Measurements from ENCODE around the gene RALGPS1.

RALGPS1 gene

GRCh38 chr9:127049581-127049980 lies 135.0 kb downstream of the RALGPS1 start:
- no peak for TF ChIP-seq CTCF (IDR thresholded peaks at IDR 0.05)
- no peak overlapping the region for H3K4me3 Mint-ChIP-seq
- no peaks in the 10 kb centered on the region for H3K36me3 Mint-ChIP-seq (ENCODE audit: low read depth)
- H3K4me1 Mint-ChIP-seq, result no peaks in the 10 kb centered on the region
- no peaks in the 10 kb centered on the region for H3K9me3 Mint-ChIP-seq
- DNase-seq, result no peak
- H3K27ac Mint-ChIP-seq, result no peak overlapping the region
- peaks cover 3% of the 10 kb centered on the region for H3K27me3 Mint-ChIP-seq (ENCODE audit: low read depth, poor library complexity)

- Mint-ChIP-seq H3K36me3 (ENCODE audit: low read depth) (no peaks in the 10 kb centered on the region), H3K4me1 (no peaks in the 10 kb centered on the region), H3K9me3 (no peaks in the 10 kb centered on the region), H3K4me3 (no peak overlapping the region), H3K27me3 (ENCODE audit: low read depth, poor library complexity) (peaks cover 3% of the 10 kb centered on the region), H3K27ac (no peak overlapping the region)
- no peak for TF ChIP-seq CTCF (IDR thresholded peaks at IDR 0.05)
- no peak for DNase-seq
Observed at GRCh38 chr9:127050152-127050551, 135.6 kb downstream of the RALGPS1 start.

GRCh38 chr9:127050591-127051001 lies 136.0 kb downstream of the RALGPS1 start:
- no peaks in the 10 kb centered on the region for H3K9me3 Mint-ChIP-seq
- DNase-seq, result no peak
- H3K27ac Mint-ChIP-seq, result no peak overlapping the region

GRCh38 chr9:127051881-127052595 lies 137.5 kb downstream of the RALGPS1 start:
- TF ChIP-seq CTCF (IDR thresholded peaks at IDR 0.05), result no peak
- H3K36me3 Mint-ChIP-seq (ENCODE audit: low read depth), result no peaks in the 10 kb centered on the region
- H3K9me3 Mint-ChIP-seq, result no peaks in the 10 kb centered on the region
- no peak overlapping the region for H3K27ac Mint-ChIP-seq
- H3K4me1 Mint-ChIP-seq, result no peaks in the 10 kb centered on the region
- no peak for DNase-seq
- no peak overlapping the region for H3K4me3 Mint-ChIP-seq
- H3K27me3 Mint-ChIP-seq (ENCODE audit: low read depth, poor library complexity), result peaks cover 3% of the 10 kb centered on the region

More at GRCh38 chr9:127050591-127051001, 136.0 kb downstream of the RALGPS1 start:
- peaks cover 3% of the 10 kb centered on the region for H3K27me3 Mint-ChIP-seq (ENCODE audit: low read depth, poor library complexity)
- TF ChIP-seq CTCF (IDR thresholded peaks at IDR 0.05), result no peak
- no peaks in the 10 kb centered on the region for H3K4me1 Mint-ChIP-seq
- H3K4me3 Mint-ChIP-seq, result no peak overlapping the region
- no peaks in the 10 kb centered on the region for H3K36me3 Mint-ChIP-seq (ENCODE audit: low read depth)

- Mint-ChIP-seq H3K4me3 (no peak overlapping the region), H3K4me1 (peaks cover 7% of the 10 kb centered on the region), H3K27ac (no peak overlapping the region), H3K27me3 (ENCODE audit: low read depth, poor library complexity) (peaks cover 3% of the 10 kb centered on the region), H3K9me3 (no peaks in the 10 kb centered on the region), H3K36me3 (ENCODE audit: low read depth) (no peaks in the 10 kb centered on the region)
- no peak for DNase-seq
- no peak for TF ChIP-seq CTCF (IDR thresholded peaks at IDR 0.05)
Observed at GRCh38 chr9:127053057-127053821, 138.7 kb downstream of the RALGPS1 start.

Data from nephron progenitor cell (in vitro differentiated cells).